ENCODE measurements around the gene DOCK2. TPM values are rescaled to one million over a fixed set of nuclear protein-coding genes. Genes with fewer than 3 reads are reported as not detected.

DOCK2 gene
- total and polyA plus RNA-seq, 4 experiments from 2014 or later: 45.8 to 223 (median 162) TPM

GRCh38 chr5:169875731-169876130 is 238.7 kb downstream of the DOCK2 start:
- Histone ChIP-seq H3K27ac (ENCODE audit: low read depth, low read length) (no peak overlapping the region), H3K27me3 (ENCODE audit: insufficient read depth, low read length) (no peaks in the 10 kb centered on the region), H3K9me3 (ENCODE audit: control insufficient read depth in 1 of 2, low read length in 2 of 2) (no peaks in the 10 kb centered on the region), H3K4me1 (ENCODE audit: insufficient read depth, low read length) (no peaks in the 10 kb centered on the region), H3K36me3 (ENCODE audit: insufficient read depth, low read length) (no peaks in the 10 kb centered on the region), H3K4me3 (ENCODE audit: low read length in 2 of 2) (no peak overlapping the region)
- Mint-ChIP-seq H3K27ac (peak overlapping the region in 1 of 7 donors; percentile 64), H3K27me3 (no peaks in the 10 kb centered on the region), H3K9me3 (no peaks in the 10 kb centered on the region), H3K4me3 (no peak overlapping the region), H3K36me3 (peaks cover 46 to 48% of the 10 kb centered on the region in 2 donors), H3K4me1 (peaks cover 12 to 24% (median 17%) of the 10 kb centered on the region in 4 donors)
- ChIA-PET POLR2A (ENCODE audit: partially characterized antibody) (no interaction called here), CTCF (ENCODE audit: partially characterized antibody) (no interaction called here)
- intact Hi-C loops (cut with micrococcal nuclease): no loop called here
- no peak for DNase-seq

DNA sequence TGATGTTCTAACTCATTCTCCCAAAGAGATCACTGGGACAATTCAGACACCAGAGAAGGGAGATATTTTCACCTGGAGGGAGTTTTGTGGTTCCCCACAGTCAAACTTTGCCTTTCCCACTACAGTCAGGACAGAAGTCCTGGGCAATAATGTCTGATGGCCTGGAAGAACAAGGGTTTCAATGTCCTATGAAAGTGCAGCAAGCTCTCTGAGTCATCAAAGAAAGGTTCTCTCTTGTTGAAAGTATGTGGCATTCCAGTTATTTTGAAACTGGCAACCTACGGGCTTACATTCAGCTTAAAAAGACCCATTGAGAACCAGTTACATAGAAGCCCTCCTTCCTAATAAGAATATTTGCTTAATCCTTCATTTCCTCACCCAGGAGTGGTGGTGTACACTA is 239.3 kb downstream of the DOCK2 start:
- Histone ChIP-seq H3K27ac (ENCODE audit: low read depth, low read length) (no peak overlapping the region), H3K4me3 (ENCODE audit: low read length in 2 of 2) (no peak overlapping the region), H3K27me3 (ENCODE audit: insufficient read depth, low read length) (no peaks in the 10 kb centered on the region), H3K4me1 (ENCODE audit: insufficient read depth, low read length) (no peaks in the 10 kb centered on the region), H3K9me3 (ENCODE audit: control insufficient read depth in 1 of 2, low read length in 2 of 2) (no peaks in the 10 kb centered on the region), H3K36me3 (ENCODE audit: insufficient read depth, low read length) (no peaks in the 10 kb centered on the region)
- Mint-ChIP-seq H3K4me3 (no peak overlapping the region), H3K36me3 (peaks cover 43 to 54% of the 10 kb centered on the region in 2 donors), H3K9me3 (no peaks in the 10 kb centered on the region), H3K27ac (no peak overlapping the region), H3K4me1 (peaks cover 16 to 24% (median 17%) of the 10 kb centered on the region in 4 donors), H3K27me3 (no peaks in the 10 kb centered on the region)
- CTCF ChIA-PET (ENCODE audit: partially characterized antibody): no interaction called here
- DNase-seq: no peak
- POLR2A ChIA-PET (ENCODE audit: partially characterized antibody): no interaction called here
- intact Hi-C loops (cut with micrococcal nuclease): no loop called here

DNA sequence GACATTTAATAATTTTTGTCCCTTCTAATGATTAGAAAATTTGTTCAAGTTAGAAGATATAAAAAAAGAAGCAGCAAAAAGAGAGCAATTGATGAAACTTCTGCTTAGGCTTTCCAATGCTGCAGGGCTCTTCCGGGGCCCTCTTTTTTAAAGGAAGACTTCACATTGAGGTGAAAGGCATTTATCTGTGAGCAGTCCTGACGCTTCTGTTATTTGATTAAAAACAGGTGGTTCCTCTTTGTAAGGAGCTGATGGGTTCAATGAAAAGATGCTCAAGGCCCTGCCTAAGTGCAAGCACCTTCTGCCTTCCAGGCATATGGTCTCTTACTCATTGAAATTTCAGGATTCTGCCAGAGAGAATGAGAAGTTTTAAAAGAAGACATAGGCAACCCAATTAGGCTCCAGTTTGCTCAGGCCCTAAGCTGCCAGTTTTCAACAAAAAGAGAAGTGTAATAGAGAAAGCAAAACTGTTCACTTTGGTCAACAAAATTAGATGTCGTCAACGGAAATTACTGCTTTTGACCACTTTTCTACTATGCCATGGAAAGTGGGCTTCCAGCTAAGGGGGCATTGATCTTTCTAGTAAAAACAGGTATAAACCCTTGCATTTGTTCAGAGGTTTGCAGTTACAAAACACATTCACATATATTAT is 243.1 kb downstream of the DOCK2 start:
- peaks cover 42 to 78% of the 10 kb centered on the region in 2 donors for H3K36me3 Mint-ChIP-seq
- Histone ChIP-seq H3K27ac (ENCODE audit: low read depth, low read length) (no peak overlapping the region), H3K27me3 (ENCODE audit: insufficient read depth, low read length) (no peaks in the 10 kb centered on the region), H3K36me3 (ENCODE audit: insufficient read depth, low read length) (no peaks in the 10 kb centered on the region), H3K4me3 (ENCODE audit: low read length in 2 of 2) (no peak overlapping the region), H3K9me3 (ENCODE audit: control insufficient read depth in 1 of 2, low read length in 2 of 2) (no peaks in the 10 kb centered on the region), H3K4me1 (ENCODE audit: insufficient read depth, low read length) (no peaks in the 10 kb centered on the region)
- intact Hi-C loops (cut with micrococcal nuclease): no loop called here
- DNase-seq: no peak
- ChIA-PET POLR2A (ENCODE audit: partially characterized antibody) (no interaction called here), CTCF (ENCODE audit: partially characterized antibody) (no interaction called here)
- peaks cover 26 to 42% (median 30%) of the 10 kb centered on the region in 4 donors for H3K4me1 Mint-ChIP-seq
- no peak overlapping the region for H3K4me3 Mint-ChIP-seq
- no peaks in the 10 kb centered on the region for H3K9me3 Mint-ChIP-seq
- H3K27ac Mint-ChIP-seq: no peak overlapping the region
- no peaks in the 10 kb centered on the region for H3K27me3 Mint-ChIP-seq

DNA sequence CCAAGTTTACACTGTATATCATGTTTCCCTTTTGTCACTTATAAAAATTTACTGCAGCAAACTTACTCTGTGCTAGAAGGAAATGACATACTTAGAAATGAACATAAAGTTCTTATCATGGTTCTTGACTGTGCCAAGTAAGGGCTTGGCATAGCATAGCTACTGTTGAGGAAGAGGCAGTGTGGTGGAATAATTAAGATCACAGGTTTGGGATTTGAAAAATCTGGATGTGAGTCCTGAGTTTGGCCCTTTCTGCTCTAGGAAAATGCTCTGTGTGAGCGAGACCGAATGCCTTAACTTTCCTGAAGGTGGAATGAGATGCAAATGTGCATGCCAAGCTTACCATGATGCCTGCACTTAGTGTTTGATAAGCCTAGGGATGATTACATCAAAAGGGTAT is 243.7 kb downstream of the DOCK2 start:
- Histone ChIP-seq H3K9me3 (ENCODE audit: control insufficient read depth in 1 of 2, low read length in 2 of 2) (no peaks in the 10 kb centered on the region), H3K36me3 (ENCODE audit: insufficient read depth, low read length) (no peaks in the 10 kb centered on the region), H3K4me1 (ENCODE audit: insufficient read depth, low read length) (no peaks in the 10 kb centered on the region), H3K27me3 (ENCODE audit: insufficient read depth, low read length) (no peaks in the 10 kb centered on the region), H3K27ac (ENCODE audit: low read depth, low read length) (no peak overlapping the region), H3K4me3 (ENCODE audit: low read length in 2 of 2) (no peak overlapping the region)
- CTCF ChIA-PET (ENCODE audit: partially characterized antibody): no interaction called here
- no peak for DNase-seq
- intact Hi-C loops (cut with micrococcal nuclease): no loop called here
- Mint-ChIP-seq H3K27ac (no peak overlapping the region), H3K9me3 (no peaks in the 10 kb centered on the region), H3K36me3 (peaks cover 38 to 78% of the 10 kb centered on the region in 2 donors), H3K4me3 (no peak overlapping the region), H3K4me1 (peaks cover 24 to 44% (median 31%) of the 10 kb centered on the region in 4 donors), H3K27me3 (no peaks in the 10 kb centered on the region)
- POLR2A ChIA-PET (ENCODE audit: partially characterized antibody): no interaction called here

DNA sequence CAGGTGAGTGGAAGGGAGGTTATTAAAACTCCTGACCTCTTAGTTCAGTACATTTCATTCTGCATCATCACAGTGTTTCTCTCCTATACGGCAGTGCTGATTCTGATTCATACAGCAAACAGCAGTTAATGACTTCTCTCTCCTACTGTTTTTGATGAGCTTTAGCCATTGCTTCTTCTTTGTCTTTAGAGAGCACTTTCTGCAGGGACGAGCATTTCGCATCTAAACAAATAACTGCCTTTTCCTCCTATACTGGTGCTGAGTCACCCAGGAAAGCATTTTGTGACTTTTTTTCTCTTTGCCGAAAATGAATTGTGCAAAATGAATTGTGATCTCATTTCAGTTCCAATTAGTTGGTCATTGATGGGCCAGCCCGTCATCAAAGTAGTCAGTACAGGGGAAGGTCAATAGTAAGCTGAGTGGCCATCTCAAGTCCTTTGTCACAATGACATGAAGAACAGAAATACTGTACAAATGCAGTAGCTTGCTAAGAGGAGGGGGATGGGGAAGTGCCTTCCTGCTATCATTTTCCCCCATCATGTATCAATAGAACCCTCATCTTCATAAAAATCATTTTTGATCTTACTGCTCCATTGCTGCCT is 244.7 kb downstream of the DOCK2 start:
- CTCF ChIA-PET (ENCODE audit: partially characterized antibody): no interaction called here
- intact Hi-C loops (cut with micrococcal nuclease): no loop called here

DNA sequence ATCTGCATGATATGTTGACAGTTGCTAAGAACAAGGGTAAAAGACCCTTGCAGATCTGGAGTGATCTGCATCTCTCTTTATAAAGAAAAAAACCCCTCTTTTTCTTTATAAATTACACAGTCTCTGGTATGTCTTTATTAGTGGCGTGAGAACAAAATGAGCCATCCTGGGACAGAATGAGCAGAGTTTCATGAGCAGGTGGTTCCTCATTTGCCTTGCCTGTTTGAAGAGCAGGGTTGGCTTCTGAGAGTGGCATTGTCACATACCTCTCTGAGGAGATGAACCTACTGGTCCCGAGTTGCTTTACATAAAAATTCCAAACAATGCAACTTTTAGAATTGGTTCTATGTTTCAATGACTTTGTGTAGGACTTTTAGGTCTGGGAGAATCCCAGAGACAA is 249.0 kb downstream of the DOCK2 start:
- Mint-ChIP-seq H3K9me3 (no peaks in the 10 kb centered on the region), H3K4me1 (peaks cover 22 to 25% (median 24%) of the 10 kb centered on the region in 4 donors), H3K27ac (peak overlapping the region in 1 of 7 donors; percentile 71), H3K36me3 (peaks cover 35 to 47% of the 10 kb centered on the region in 2 donors), H3K27me3 (no peaks in the 10 kb centered on the region), H3K4me3 (no peak overlapping the region)
- Histone ChIP-seq H3K36me3 (ENCODE audit: insufficient read depth, low read length) (no peaks in the 10 kb centered on the region), H3K27ac (ENCODE audit: low read depth, low read length) (no peak overlapping the region), H3K4me1 (ENCODE audit: insufficient read depth, low read length) (no peaks in the 10 kb centered on the region), H3K27me3 (ENCODE audit: insufficient read depth, low read length) (no peaks in the 10 kb centered on the region), H3K4me3 (ENCODE audit: low read length in 2 of 2) (no peak overlapping the region), H3K9me3 (ENCODE audit: control insufficient read depth in 1 of 2, low read length in 2 of 2) (no peaks in the 10 kb centered on the region)
- intact Hi-C loops (cut with micrococcal nuclease): no loop called here
- ChIA-PET POLR2A (ENCODE audit: partially characterized antibody) (no interaction called here), CTCF (ENCODE audit: partially characterized antibody) (no interaction called here)
- DNase-seq: no peak

More for the DNA sequence above, 244.7 kb downstream of the DOCK2 start:
- H3K27me3 Mint-ChIP-seq: no peaks in the 10 kb centered on the region
- H3K36me3 ChIP-seq (ENCODE audit: insufficient read depth, low read length): no peaks in the 10 kb centered on the region
- H3K4me1 ChIP-seq (ENCODE audit: insufficient read depth, low read length): no peaks in the 10 kb centered on the region
- POLR2A ChIA-PET (ENCODE audit: partially characterized antibody): no interaction called here
- no peak overlapping the region for H3K27ac ChIP-seq (ENCODE audit: low read depth, low read length)
- no peak for DNase-seq
- no peak overlapping the region for H3K27ac Mint-ChIP-seq
- no peak overlapping the region for H3K4me3 Mint-ChIP-seq
- H3K4me3 ChIP-seq (ENCODE audit: low read length in 2 of 2): no peak overlapping the region
- H3K4me1 Mint-ChIP-seq: peaks cover 19 to 42% (median 31%) of the 10 kb centered on the region in 4 donors
- no peaks in the 10 kb centered on the region for H3K9me3 Mint-ChIP-seq
- peaks cover 32 to 72% of the 10 kb centered on the region in 2 donors for H3K36me3 Mint-ChIP-seq
- no peaks in the 10 kb centered on the region for H3K27me3 ChIP-seq (ENCODE audit: insufficient read depth, low read length)
- H3K9me3 ChIP-seq (ENCODE audit: control insufficient read depth in 1 of 2, low read length in 2 of 2): no peaks in the 10 kb centered on the region

DNA sequence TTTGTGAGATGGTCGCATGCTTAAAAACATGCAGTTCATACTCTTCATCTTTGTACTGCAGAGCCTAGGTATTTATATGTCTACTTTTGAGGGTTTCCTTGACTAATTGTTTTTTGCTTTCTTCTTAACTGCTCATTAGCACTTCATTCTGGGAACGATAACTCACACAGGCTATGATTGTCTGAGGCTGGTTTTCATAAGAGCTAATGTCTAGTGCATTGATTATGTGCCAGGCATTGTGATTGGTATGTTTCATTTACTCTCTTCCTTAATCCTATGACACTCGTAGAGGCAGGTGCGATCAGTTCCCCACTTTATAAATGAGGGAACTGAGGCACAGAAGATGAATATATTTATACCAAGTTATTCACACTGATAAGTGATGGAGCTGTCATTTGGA is 249.6 kb downstream of the DOCK2 start:
- H3K4me1 Mint-ChIP-seq: peaks cover 17 to 25% (median 24%) of the 10 kb centered on the region in 4 donors
- no peaks in the 10 kb centered on the region for H3K27me3 Mint-ChIP-seq
- peaks cover 34 to 41% of the 10 kb centered on the region in 2 donors for H3K36me3 Mint-ChIP-seq

More for the DNA sequence above, 249.6 kb downstream of the DOCK2 start:
- H3K4me3 Mint-ChIP-seq: no peak overlapping the region
- intact Hi-C loops (cut with micrococcal nuclease): no loop called here
- ChIA-PET CTCF (ENCODE audit: partially characterized antibody) (no interaction called here), POLR2A (ENCODE audit: partially characterized antibody) (no interaction called here)
- Histone ChIP-seq H3K9me3 (ENCODE audit: control insufficient read depth in 1 of 2, low read length in 2 of 2) (no peaks in the 10 kb centered on the region), H3K4me3 (ENCODE audit: low read length in 2 of 2) (no peak overlapping the region), H3K27me3 (ENCODE audit: insufficient read depth, low read length) (no peaks in the 10 kb centered on the region), H3K4me1 (ENCODE audit: insufficient read depth, low read length) (no peaks in the 10 kb centered on the region), H3K36me3 (ENCODE audit: insufficient read depth, low read length) (no peaks in the 10 kb centered on the region), H3K27ac (ENCODE audit: low read depth, low read length) (no peak overlapping the region)
- H3K27ac Mint-ChIP-seq: peak overlapping the region in 1 of 7 donors; percentile 71
- no peak for DNase-seq
- H3K9me3 Mint-ChIP-seq: no peaks in the 10 kb centered on the region

Measured in CD4-positive, alpha-beta memory T cell (primary cell).